HepG2 (cell line): ENCODE data around the gene RNF149. TPM values are rescaled to one million over a fixed set of nuclear protein-coding genes. Genes with fewer than 3 reads are reported as not detected.

Experiments
- AHDC1 ChIP-seq: sonication (generic); formaldehyde crosslinking; IDR thresholded peaks from 2 replicates; pipeline ENCODE4 v1.5.1; 2020; ENCODE audit warnings: mild to moderate bottlenecking, missing genetic modification reagents, borderline replicate concordance
- BRF2 ChIP-seq: sonication (generic); formaldehyde crosslinking; IDR thresholded peaks from 2 replicates; pipeline ENCODE4 v1.8.1; 2022; ENCODE audit warnings: mild to moderate bottlenecking, missing genetic modification reagents
- CAMTA2 ChIP-seq: sonication (generic); formaldehyde crosslinking; IDR thresholded peaks from 2 replicates; pipeline ENCODE4 v1.4.0; 2020; ENCODE audit warnings: mild to moderate bottlenecking, missing genetic modification reagents, borderline replicate concordance
- DPF2 ChIP-seq: sonication (generic); formaldehyde crosslinking; IDR thresholded peaks from 2 replicates; pipeline ENCODE4 v1.4.0; 2020; ENCODE audit warnings: mild to moderate bottlenecking, low read depth, missing genetic modification reagents, borderline replicate concordance
- KLF16 ChIP-seq, 2 experiments: sonication (generic) in 1 of 2; formaldehyde crosslinking in 1 of 2; IDR thresholded peaks; 2 replicates each; pipeline versions ENCODE4 v1.6.1 to v1.8.0; 2016 to 2023; ENCODE audit warnings: missing genetic modification reagents in 2 of 2, missing compliant biosample characterization in 1 of 2
- NCOA2 ChIP-seq: sonication (generic); formaldehyde crosslinking; IDR thresholded peaks from 2 replicates; pipeline ENCODE4 v1.8.0; 2022; ENCODE audit warnings: inconsistent platforms
- RXRB ChIP-seq: IDR thresholded peaks from 2 replicates; pipeline ENCODE4 v1.6.1; 2016; ENCODE audit warnings: borderline replicate concordance, missing genetic modification reagents, missing compliant biosample characterization
- SNAPC4 ChIP-seq: sonication (generic); formaldehyde crosslinking; IDR thresholded peaks from 2 replicates; pipeline ENCODE4 v1.4.0; 2020; ENCODE audit warnings: mild to moderate bottlenecking, missing genetic modification reagents
- SOX6 ChIP-seq, 2 experiments: fragments of 450-650 bp in 1 of 2; sonication (generic) in 1 of 2; formaldehyde crosslinking in 1 of 2; IDR thresholded peaks; 2 replicates each; pipeline versions ENCODE4 v1.4.0 to v1.6.1; 2017 to 2020; ENCODE audit warnings: antibody characterized with exemption in 1 of 2, mild to moderate bottlenecking in 1 of 2, missing genetic modification reagents in 1 of 2
- SP2 ChIP-seq: sonication (generic); formaldehyde crosslinking; IDR thresholded peaks from 2 replicates; pipeline ENCODE4 v1.5.1; 2020; ENCODE audit warnings: mild to moderate bottlenecking, missing genetic modification reagents
- SRSF4 ChIP-seq: fragments of 200-400 bp; formaldehyde crosslinking; IDR thresholded peaks from one replicate; pipeline ENCODE4 v1.6.1; 2018; ENCODE audit warnings: mild to moderate bottlenecking, low read depth, low read length, moderate library complexity; ENCODE audit not compliant: poor library complexity, severe bottlenecking
- ZNF567 ChIP-seq: sonication (generic); formaldehyde crosslinking; IDR thresholded peaks from 2 replicates; pipeline ENCODE4 v1.8.1; 2023; ENCODE audit warnings: mild to moderate bottlenecking, missing genetic modification reagents, borderline replicate concordance
- ZNF839 ChIP-seq: sonication (generic); formaldehyde crosslinking; IDR thresholded peaks from 2 replicates; pipeline ENCODE4 v1.4.0; 2020; ENCODE audit warnings: missing genetic modification reagents, mild to moderate bottlenecking, borderline replicate concordance
- polyA plus RNA-seq, 8 experiments: library from polyadenylated mRNA; depleted of rRNA in 3 of 8; stranded (reverse) in 7 of 8; unstranded in 1 of 8; fragments of >200 nt; fragmentation: Illumina TruSeq in 4 of 8; extraction: Trizol in 4 of 8; gene quantifications; 2 replicates each; pipeline versions ENCODE4 v1.2.1 to v1.2.3, GENCODE V29; 2011 to 2016; ENCODE audit warnings: low read depth in 4 of 8, missing spikeins in 1 of 8, mixed read lengths in 1 of 8; ENCODE audit not compliant: insufficient read depth in 1 of 8
- total RNA-seq, 5 experiments: library from RNA; depleted of rRNA; stranded (reverse); fragments of >200 nt; fragmentation: Illumina TruSeq; extraction: Trizol; gene quantifications; 2 replicates each; pipeline ENCODE4 v1.2.3, GENCODE V29; 2016; ENCODE audit warnings: low read depth in 1 of 5

RNF149 gene
- total and polyA plus RNA-seq, 2 of the 13 experiments (the other 11 are each of a cell fraction or from before 2014, with no cell fraction given): 87.6 to 109 TPM

GRCh38 chr2:101341901-101342624 is 33.6 kb upstream of the RNF149 start (continued):
- TF ChIP-seq SNAPC4 (CRISPR knock-in tag) (0 out of 2 replicates have a peak, but pooled peaks have one; percentile 23), KLF16 (CRISPR knock-in tag; IDR thresholded peaks at IDR 0.05) (peak in 1 of 2 experiments; percentile 59; a peak in 1 of 4 replicates), ZNF839 (CRISPR knock-in tag) (peak; percentile 38; the same call in 1 of the 2 replicates), BRF2 (CRISPR knock-in tag) (0 out of 2 replicates have a peak, but pooled peaks have one; percentile 2), RXRB (peak; percentile 35; the same call in 1 of the 2 replicates), AHDC1 (CRISPR knock-in tag) (0 out of 2 replicates have a peak, but pooled peaks have one; percentile 30), SOX6 (IDR thresholded peaks at IDR 0.05) (no peak), SOX6 (CRISPR knock-in tag; IDR thresholded peaks at IDR 0.05) (peak; percentile 17; the same call in 1 of the 2 replicates), DPF2 (CRISPR knock-in tag) (no peak), ZNF567 (CRISPR knock-in tag) (no peak), CAMTA2 (CRISPR knock-in tag) (0 out of 2 replicates have a peak, but pooled peaks have one; percentile 59), SRSF4 (no peak), NCOA2 (0 out of 2 replicates have a peak, but pooled peaks have one; percentile 20), SP2 (CRISPR knock-in tag) (0 out of 2 replicates have a peak, but pooled peaks have one; percentile 17)
